GM19035 (cell line): Measurements from ENCODE around the gene OTOG.

Experiments used
- ATAC-seq: cut with Tn5 transposase; IDR thresholded peaks from one replicate; pipeline ENCODE4 v1.9.1; 2021; ENCODE audit not compliant: unreplicated experiment

OTOG gene

DNA sequence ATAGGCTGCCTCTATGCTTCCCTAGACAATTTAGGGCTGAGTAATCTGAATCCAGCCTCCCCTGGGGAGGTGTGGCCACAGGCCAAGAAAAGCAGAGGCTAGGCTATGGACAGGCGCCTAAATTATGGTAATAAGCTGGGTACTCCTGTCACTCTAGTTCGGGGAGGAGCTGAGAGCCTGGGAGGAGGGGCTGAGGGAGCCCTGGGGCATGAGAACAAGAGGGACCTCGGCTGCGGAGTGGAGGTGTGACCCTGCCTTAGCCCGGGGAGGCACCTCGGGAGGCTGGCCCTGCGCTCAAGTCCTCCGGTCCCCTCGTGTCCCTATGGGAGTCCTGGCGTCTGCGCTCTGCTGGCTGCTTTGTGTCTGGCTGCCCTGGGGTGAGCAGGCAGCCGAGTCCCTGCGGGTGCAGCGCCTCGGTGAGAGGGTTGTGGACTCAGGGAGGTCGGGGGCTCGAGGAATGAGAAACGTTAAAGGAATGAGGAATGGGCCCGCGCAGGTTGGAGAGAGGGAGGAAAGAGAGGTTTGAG, at the start of gene OTOG:
Gene OTOG, plus strand, starts transcription at position 209 of the 527 bp plus-strand sequence. Its CDS starts 114 bp downstream, at position 323.
- no peak for ATAC-seq

- no peak for ATAC-seq
These were observed 49.0 kb upstream of the OTOG start for GRCh38 chr11:17498058-17498457.

DNA sequence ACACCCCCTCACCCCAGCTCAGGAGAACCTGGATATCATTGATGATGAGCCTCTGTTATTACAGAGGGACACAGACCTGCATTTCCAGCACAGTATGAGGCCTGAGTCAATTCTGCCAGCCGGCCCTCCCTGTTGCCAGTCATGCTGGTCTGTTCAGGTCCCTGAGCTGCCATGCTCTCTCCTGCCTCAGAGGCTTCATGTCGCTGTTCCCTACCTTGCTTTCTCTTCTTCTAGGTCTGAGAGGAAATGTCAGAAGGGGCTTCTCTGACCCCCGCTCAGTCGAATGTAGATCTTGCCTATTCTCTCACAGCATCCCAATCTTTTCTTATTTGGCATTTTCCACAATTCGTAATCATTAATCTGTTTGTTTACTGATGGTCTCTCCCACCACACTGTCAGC, 48.6 kb upstream of the OTOG start:
- ATAC-seq = peak; percentile 80

- no peak for ATAC-seq
These were observed 46.4 kb upstream of the OTOG start for GRCh38 chr11:17500673-17501072.

- ATAC-seq = no peak
These were observed 44.4 kb upstream of the OTOG start for GRCh38 chr11:17502630-17503029.

GRCh38 chr11:17504330-17505107, 42.5 kb upstream of the OTOG start:
- peak; percentile 46 for ATAC-seq

- ATAC-seq = no peak
These were observed 41.9 kb upstream of the OTOG start for GRCh38 chr11:17505146-17505545.

DNA sequence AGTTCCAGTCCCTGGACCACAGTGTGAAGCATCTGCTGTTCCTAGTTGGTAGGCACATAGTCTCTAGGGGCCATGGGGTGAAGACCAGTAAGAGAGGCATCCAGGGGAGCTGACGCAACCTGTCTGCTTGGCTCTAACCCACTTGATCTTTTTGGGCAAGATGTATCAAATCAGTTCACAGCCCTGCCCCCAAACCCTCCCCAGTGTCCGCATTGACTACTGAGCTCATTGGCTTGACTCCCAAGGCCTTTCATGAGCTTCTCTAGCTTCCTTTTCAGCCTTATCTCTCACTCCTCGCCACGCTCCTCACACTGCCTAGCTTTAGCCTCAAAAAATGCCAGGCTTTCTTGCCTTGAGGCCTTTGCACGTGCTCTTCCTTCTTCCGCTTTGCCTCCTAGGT, 40.7 kb upstream of the OTOG start:
- ATAC-seq = no peak

DNA sequence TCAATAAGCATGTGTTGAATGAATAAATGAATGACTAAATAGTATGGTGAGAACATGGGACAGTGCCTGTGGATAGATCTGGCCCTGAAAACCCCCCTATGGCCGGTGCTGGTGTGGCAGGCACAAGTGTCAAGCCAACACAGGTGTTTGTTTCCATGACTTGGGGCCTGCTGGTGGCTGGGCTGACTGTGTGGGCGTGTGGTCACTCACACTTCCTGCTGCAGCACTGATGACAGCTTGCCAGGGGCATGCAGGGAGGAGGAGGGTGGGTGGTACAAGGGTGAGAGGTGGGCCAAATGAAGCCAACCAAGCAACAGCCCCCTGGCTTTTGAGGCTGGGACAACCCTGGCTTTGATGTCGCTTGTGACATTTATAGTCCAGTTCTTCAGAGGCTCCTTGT, 40.1 kb upstream of the OTOG start:
- ATAC-seq = no peak

DNA sequence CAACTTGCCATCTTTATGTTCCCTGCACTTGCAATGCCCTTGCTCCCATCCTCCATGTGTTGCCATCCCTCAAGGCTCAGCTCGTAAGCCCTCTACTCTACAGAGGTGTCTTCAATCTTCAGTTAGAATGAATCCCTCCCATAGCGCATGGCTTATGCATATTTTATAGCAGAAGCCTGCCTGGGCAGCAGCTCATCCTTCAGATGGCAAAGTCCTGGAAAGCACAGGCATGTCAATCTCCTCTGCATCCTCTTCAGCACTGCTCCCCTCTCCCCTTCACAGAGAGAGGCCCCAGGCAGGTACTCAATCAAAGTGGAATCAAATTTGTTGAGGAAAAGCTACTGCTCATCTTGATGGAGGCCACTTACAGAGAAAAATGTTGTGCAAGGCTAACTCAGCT, 39.3 kb upstream of the OTOG start:
- ATAC-seq = no peak

DNA sequence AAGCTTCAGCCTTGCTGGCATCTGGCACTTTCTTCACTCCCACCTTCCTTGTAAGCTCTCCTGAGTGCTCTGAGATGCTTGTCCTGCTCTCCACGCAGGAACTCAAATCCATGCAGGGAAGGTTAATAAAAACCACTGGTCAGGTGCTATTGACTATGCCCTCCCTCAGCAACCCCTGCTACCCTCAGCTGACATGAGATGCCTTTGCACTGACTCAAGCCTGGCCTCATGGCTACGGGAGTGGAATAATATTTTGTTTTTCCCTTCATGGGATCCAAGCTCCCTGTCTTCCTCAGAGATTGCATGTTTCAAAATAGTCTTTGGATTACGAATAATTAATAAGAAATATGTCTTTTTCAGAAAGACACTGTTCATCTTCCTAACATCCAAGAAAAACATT, 38.8 kb upstream of the OTOG start:
- no peak for ATAC-seq

DNA sequence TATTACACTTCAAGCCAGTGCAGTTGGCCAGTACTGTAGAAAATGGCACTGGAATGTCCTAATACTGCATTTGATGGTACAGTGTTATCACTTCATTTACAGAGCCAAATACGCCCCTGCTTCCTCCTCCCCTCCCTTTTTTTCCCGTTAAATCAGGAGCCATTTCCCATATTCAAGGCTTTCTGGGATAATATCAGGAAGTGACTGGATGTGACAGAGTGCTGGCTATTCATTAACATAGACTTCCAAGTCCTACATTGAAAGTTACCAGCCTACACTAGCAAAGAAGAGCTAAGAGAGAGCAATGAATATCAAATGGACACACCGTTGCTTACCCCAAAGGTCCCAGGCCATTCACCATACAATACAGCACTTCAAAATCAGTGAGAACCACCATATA, 38.3 kb upstream of the OTOG start:
- ATAC-seq = no peak

DNA sequence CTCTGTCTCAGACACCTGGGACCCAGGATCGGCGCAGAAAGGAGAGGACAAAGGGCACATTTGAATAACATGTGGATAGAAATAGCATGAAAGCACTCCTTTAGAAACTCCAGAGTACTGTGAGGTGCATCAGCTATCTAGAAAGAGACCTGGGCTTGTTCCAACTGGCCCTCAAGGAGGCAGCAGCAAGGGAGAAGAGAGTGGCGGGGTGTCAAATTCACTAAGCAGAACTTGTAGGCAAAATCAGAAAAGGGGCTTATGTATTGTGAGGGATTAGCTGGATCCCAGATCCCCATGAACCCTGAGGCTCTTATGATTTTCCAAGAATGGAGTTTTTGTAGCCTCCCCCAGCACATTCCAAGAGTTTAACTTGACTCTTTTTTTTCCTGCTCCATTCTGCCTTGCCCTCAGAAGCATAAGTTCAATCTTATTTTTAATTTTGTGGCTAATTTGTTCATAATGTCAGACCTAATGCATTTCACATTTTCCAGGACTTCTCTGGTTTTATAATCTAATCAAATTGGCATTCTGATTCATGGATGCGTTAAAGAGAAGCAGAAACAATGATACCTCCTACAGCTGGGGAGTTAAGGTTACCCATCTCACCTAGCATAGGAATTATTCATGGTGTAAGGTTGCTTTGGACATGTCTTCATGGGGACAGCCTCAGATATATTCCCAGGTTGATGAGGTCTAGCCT, 36.4 kb upstream of the OTOG start:
- no peak for ATAC-seq

GRCh38 chr11:17511571-17511970, 35.5 kb upstream of the OTOG start:
- no peak for ATAC-seq

GRCh38 chr11:17512101-17512500, 35.0 kb upstream of the OTOG start:
- ATAC-seq = no peak

- no peak for ATAC-seq
These were observed 33.2 kb upstream of the OTOG start for GRCh38 chr11:17513853-17514252.

DNA sequence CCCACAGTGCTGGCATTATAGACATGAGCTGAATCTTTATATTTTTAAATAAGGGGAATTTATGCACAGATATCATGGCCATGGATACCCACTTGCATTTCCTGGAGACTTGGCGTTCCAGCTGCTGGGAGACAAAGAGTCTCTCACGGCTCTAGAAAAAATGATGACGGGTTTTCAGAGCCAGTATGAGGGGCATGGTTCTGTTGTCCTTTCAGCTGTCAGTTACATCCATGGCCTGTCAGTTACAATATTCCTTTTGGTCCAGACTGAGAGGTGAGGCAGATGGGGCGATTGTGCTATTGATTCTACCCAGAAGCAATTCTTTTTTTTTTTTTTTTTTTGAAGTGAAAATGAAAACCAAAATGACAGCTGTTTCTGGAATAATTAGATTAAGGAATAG, 32.6 kb upstream of the OTOG start:
- ATAC-seq = no peak

DNA sequence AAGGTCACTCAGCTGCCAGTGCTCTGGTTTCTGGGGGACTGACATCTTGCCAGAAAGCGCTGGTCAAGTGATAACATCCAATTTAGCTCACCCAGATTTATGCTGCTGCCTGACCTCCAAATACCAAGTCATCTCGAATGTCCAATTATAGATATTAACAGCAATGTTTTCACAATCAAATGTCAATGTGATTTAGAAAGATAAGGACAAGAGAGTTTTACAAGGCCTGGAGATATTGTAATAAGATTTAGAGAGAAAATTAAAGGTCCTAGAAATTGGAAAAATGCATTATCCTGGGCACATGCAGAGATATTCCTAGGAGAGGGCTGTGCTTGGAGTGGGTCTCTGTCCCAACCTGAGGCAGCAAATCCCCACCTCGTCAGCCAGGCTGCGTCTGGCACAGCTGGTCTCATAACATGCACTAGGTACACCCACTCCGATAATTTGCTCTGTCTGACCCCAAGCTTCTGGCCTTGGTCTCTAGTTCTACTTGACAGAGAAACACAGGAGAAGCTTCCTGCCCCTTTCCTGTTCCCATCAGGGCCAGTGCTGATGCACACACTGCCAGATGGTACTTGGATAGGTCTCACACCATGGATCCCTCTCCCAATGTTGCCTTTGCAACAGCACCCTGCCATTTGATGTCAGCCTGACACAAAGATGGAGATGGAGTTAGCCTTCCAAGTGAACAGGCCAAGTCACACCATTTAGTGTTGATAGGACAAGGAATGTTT, 31.4 kb upstream of the OTOG start:
- ATAC-seq = no peak

GRCh38 chr11:17516551-17517150, 30.4 kb upstream of the OTOG start:
- no peak for ATAC-seq

GRCh38 chr11:17517186-17517585, 29.9 kb upstream of the OTOG start:
- ATAC-seq = no peak

GRCh38 chr11:17518366-17518765, 28.7 kb upstream of the OTOG start:
- no peak for ATAC-seq
